RKO (cell line): ENCODE measurements around the gene PVALEF.

Experiments
- DNase-seq: peaks from one replicate; pipeline ENCODE4 v3.0.0-alpha.2; 2016; ENCODE audit warnings: low spot score

PVALEF gene

DNA sequence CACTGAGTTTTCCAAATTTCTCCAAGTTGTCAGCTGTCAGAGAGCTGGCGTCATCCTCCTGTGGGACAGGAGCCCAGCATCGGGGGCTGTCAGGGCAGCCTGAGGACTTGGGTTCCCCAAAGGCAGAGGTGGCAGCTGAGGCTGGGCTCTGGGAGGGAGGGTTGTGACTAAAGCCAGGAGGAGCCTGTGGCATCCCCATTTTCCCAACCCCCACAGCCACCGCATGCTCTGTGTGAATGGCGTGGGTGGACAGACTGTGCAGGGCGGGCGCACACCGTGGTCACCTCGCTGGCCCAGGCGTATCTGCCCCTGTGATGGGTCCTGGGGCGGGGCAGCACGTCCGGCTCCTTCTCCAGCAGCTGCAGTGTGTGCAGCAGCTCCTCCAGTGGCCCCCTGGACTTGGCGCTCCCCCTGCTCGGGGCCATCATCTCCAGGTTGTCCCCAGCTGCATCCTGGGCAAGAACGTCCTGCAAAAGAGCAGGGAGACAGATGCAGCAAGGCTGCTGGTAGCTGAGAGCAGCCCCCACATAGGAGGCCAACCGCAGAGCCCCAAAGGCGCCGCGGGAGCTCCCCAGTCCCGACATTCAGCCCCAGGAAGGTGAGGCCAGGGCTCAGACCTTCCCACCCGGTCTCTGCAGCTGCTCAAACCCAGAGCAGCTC is 32.7 kb downstream of the PVALEF start:
- DNase-seq, result no peak

DNA sequence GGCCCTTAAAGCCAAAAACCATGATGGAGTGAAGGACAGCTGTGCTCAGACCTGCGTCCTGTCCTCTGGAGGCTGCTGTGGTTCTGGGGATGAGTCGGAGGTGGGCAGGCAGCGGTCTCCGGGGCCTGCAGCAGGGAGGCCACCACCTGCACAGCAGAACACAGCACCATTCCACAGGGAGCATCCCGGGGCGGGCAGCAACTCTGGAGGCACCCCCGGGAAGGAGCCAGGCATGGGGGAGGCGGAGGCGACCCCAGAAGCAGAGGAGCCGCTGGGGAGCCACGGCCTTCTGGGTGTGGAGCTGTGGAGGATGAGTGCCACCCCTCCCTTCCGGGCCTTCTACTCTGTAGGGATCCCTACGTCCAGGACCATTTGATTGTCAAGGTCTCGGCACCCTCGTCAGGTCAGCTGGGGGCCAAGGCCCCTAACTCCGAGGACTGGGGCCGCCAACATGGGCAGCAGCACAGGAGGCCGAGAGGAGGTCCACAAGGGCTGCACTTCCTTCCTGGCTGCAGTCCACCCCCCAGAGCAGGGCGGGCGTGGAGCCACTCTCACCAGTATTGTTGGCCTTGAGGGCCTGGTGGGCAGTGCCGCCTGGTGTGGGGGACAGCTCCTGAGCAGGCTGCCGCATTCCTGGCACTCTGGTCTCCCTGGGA is 33.6 kb downstream of the PVALEF start:
- DNase-seq, result no peak

GRCh38 chr17:81199482-81199830 is 34.1 kb downstream of the PVALEF start:
- no peak for DNase-seq

DNA sequence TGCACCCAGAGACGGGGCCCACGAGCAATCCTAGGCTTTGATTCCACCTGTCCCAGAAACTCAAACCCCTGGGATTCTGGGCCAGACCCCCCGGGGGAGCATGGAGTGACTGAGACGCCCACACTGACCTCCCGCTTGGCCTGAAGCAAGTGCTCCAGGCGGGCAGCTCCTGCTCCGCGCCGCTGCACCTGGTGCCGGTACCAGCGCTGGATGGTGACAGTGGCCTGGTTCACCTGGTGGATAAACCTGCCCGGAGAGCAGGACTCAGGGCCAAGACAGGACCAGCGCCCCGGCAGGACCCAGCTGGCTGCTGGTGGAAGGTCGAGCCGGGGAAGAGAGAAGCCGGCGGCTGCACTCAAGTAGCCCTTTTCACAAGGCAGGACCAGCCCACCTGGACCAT is 34.9 kb downstream of the PVALEF start:
- DNase-seq, result no peak

- peak; percentile 73 for DNase-seq
Measured at GRCh38 chr17:81200695-81201580, 35.6 kb downstream of the PVALEF start.

- DNase-seq, result no peak
Measured at GRCh38 chr17:81202318-81202717, 37.0 kb downstream of the PVALEF start.

- no peak for DNase-seq
Measured at GRCh38 chr17:81203136-81203535, 37.8 kb downstream of the PVALEF start.

GRCh38 chr17:81204578-81204977 is 39.3 kb downstream of the PVALEF start:
- no peak for DNase-seq

GRCh38 chr17:81206166-81206565 is 40.9 kb downstream of the PVALEF start:
- DNase-seq, result no peak

- DNase-seq, result no peak
Measured at GRCh38 chr17:81206657-81207056, 41.4 kb downstream of the PVALEF start.

DNA sequence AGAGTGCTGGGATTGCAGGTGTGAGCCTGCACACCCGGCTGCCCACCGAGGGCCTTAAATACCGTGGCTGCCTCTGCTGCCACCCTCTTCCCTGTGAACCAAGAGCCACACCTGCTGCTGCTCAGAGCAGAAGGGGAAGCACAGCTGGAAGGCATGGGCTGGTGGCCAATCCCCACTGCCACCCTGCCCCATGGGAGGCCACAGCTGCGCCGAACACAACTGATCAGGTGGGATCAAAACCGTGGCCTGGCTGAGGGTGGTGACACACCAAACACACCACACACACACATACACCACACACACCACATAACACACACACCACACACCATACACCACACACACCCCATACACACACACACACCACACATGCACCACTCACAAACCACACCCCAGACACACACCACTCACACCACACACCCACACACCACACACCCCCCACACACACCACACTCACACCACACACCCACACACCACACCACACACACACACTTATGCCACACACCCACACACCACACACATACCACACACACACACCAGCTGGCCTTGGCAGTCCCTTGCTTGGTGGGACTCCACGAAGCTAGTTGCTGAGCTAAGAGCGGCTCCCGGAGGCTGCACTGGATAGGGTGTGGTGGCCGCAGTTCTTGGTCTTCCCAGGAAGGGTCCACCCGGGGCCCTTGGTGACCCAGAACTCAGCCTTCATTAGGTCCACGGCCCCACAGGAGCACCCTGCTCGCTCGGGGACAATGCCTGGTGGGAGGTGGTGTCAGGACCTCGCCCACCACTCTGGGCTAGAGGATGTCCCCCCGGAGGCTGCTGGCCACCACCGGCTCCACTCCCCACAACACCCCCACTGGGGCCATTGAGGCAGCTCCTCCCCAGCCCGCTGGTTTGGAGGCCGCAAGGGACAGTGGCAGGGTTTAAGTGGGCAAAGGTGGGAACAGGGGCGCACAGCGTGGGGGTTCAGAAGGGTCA is 42.6 kb downstream of the PVALEF start:
- DNase-seq, result no peak

GRCh38 chr17:81208651-81209050 is 43.3 kb downstream of the PVALEF start:
- no peak for DNase-seq

- DNase-seq, result no peak
Measured at GRCh38 chr17:81209141-81209540, 43.8 kb downstream of the PVALEF start.

DNA sequence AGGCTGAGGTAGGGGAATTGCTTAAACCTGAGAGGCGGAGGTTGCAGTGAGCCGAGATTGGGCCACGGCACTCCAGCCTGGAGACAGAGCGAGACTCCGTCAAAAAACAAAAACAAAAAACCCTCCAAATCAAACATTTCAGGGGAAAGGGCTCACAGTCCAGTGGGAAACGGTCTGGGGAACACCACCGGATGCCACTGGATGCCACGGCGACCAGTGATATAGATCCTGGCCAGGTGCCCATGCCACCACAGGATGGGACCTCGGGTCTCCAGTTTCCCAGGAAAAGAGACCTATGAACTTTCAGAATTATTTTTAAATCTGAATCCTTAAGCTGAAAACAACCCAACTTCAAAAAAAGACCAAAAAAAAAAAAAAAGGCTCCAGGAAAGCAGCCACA is 45.2 kb downstream of the PVALEF start:
- no peak for DNase-seq

DNA sequence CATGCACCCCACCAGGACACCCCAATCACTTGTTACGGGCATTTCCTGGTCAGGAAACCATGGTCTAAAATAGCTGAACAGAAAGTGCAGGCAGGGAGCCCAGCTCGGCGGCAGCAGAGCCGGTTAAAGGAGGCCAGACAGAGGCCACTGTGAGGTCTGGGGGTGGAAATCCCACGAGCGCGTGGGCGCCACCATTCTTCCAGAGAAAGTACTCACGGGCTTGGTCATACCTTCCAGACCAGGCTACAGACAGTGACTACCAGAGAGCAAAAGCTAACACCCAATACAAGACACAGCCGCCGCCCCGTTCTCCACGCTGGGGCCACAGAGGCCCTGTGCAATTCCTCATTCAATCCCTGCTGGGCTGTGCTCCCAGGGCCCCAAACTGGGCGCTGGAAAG is 45.6 kb downstream of the PVALEF start:
- DNase-seq, result no peak

DNA sequence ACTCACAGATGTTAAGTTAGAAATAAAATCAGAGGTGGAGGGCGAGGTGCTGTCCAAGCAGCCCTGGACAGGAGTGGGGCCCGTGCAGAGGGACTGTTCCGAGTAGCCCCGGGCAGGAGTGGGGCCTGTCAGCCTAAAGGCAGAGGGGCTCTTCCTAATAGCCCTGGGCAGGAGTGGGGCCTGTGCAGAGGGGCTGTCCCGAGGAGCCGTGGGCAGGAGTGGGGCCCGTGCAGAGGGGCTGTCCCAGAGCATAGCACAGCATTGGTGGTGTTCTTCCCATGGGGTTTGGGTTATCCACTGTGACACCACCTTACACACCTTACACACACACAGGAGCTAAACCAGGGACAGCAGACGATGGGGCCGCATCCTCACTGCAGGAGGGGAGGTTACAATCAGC is 47.1 kb downstream of the PVALEF start:
- no peak for DNase-seq

DNA sequence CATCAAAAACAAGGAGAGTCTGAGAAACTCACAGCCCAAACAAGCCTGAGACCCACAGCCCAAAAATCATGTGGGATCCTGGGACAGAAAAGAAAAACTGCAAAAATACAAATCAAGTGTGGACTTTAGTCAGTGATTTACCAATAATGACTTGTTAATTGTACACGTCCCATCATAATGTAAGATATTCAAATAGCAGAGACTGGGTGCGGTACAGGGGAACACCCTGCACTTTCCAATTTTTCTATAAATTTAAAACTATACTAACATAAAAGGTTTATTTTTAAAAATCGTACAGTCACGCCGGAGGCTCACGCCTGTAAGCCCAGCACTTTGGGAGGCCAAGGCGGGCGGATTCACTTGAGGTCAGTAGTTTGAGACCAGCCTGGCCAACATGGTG is 48.7 kb downstream of the PVALEF start:
- DNase-seq, result no peak

- DNase-seq, result no peak
Measured at GRCh38 chr17:81217491-81217890, 52.2 kb downstream of the PVALEF start.

DNA sequence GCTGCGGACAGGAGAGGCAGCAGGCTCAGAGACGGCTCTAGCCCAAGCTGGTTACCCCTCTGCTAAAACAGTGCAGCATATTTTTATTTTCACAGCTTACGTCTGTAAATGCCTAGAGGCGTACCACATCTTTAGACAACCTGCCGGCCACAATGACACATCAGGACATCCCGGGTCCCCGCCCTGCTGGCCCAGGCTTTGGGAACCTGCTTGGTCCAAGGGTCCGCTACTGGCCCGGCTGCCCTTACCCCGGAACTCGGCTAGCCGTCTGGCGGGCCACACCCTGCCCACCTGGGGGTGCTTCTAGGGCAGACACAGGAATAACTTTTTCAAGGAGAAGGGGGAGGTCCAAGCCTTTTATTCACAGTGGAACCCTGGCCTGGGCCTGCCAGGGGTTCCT is 53.2 kb downstream of the PVALEF start:
- DNase-seq, result no peak

DNA sequence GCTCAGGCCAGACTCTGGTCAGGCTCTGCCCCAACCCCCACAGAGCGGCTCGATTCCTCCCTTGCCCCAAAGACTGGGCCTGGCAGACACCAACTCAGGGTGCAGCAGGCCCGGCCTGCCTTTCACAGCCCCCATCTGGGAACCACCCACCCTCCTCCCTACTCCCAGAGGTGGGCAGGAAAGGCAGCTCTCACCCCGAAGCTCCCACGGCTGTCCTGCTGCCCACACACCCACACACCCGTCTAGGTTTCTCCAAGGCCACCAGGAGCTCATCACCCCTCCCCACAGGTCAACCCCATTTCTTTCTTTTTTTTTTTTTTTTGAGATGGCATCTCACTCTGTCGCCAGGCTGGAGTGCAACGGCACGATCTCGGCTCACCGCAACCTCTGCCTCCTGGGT is 53.7 kb downstream of the PVALEF start:
- DNase-seq, result no peak

DNA sequence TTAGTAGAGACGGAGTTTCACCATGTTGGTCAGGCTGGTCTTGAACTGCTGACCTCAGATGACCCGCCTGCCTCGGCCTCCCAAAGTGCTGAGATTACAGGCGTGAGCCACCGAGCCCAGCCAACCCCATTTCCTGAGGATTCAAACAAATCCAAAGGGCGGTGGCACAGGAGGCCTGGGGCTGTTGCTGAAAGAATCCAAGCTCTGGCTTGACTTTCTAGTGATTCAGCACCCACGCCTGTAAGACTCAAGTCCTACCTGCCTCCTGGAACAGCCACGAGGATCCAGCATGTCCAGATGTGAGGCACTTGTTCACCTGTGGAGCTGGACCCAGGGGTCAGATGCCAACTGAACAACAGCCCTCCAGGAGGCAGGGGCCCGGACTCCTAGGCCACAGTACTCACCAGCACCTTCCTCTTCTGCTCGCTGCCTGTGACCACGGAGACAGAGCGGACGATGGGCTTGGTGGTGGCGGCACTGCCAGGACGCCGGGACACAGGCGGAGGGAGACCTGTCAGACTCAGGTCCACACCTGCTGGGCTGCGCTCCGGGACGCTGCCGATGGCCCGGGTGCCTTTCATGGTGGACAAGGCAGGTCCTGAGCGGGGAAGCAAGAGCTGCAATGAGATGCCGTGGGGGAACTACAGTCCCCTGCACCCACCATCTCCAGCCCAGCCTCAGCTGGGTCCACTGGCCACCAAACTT is 54.3 kb downstream of the PVALEF start:
- no peak for DNase-seq
